Eye (tissue), 1 donor: ENCODE data around the gene CMIP.
A peak's percentile ranks its signal among the peaks of the same experiment; 100 is the strongest.
"Not testable (repeated sequence)": the region's sequence is repeated elsewhere in the genome, so short reads cannot be mapped to it uniquely, and the experiment has no call there.

Experiments used
- DNase-seq: peaks from one replicate; pipeline ENCODE4 v3.0.0-alpha.2; 2015

Gene CMIP

GRCh38 chr16:81519301-81520150 lies 74.9 kb downstream of the CMIP start:
- no peak for DNase-seq

- no peak for DNase-seq
These were observed 75.5 kb downstream of the CMIP start for GRCh38 chr16:81520151-81520470.

GRCh38 chr16:81520560-81521135 lies 76.0 kb downstream of the CMIP start:
- DNase-seq = no peak

DNA sequence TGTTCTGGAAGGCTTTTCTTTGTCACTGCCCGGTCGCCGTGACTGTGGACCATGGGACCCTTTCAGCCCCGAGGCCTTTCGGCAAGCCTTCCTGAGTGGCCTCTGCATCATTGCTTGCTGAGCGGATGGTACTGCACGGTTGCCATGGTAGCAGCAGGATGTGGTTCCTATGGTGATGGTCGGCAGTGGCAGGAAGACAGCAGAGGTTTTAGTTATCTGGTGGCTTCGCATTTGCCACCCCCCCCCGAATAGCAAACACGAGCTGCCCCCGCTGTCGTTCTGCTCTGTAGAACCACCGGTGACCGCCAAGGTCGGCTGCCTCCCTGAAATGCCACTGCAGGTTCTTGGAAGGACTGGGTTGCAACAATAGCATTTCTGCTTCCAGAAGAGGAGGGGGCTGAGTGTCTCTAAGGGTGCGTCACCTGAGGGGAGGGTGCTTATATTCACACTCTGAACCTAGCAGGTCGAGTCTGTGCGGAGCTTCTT lies 76.6 kb downstream of the CMIP start:
- peak; percentile 82 for DNase-seq

GRCh38 chr16:81522108-81522701 lies 77.6 kb downstream of the CMIP start:
- DNase-seq = no peak

DNA sequence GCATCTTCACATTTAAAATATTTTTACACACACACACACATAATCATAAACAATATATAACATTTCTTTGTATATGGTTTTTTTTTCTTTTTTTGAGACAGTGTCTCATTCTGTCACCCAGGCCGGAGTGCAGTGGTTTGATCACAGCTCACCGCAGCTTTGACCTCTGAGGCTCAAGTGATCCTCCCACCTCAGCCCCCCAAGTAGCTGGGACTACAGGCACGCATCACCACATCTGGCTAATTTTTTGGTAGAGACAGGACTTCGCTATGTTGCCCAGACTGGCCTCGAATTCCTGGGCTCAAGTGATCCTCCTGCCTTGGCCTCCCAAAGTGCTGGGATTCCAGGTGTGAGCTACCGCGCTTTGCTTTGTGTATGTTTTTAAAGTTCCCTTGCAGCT lies 78.2 kb downstream of the CMIP start:
- not testable (repeated sequence) for DNase-seq

DNA sequence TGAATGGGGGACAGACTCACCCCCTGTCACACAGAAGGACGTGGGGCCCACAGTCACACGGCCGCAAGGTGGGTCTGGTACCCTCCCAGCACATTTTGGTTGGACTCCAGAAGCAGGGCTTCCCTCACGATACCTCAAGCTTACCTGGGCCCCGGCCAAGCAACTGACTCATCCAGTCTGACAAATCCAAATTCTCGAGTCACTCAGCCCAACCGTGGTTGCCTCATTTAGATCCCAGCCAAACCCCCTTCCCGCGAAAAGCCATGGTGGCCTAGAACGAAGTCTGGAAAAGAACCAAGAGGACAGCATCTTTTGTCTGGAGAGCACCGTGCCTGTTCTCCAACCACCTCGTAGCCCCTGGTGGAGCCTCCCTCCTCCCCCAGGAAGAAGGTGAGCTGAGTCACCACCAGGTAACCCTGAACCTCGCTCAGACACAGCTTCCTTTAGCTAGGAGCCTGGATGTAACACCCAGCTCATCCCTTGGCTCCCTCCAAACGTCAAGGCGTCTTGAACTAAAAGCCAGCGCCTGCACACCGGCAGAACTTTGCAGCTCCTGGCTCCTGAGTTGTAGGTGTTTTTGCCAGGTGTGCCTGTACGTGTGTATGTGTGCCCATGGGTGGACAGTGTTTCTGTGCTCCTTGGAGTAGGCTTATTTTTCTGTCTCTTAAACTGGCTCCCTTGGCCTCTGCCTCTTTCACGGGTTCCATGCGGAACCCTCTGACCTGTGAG lies 78.9 kb downstream of the CMIP start:
- no peak for DNase-seq

DNA sequence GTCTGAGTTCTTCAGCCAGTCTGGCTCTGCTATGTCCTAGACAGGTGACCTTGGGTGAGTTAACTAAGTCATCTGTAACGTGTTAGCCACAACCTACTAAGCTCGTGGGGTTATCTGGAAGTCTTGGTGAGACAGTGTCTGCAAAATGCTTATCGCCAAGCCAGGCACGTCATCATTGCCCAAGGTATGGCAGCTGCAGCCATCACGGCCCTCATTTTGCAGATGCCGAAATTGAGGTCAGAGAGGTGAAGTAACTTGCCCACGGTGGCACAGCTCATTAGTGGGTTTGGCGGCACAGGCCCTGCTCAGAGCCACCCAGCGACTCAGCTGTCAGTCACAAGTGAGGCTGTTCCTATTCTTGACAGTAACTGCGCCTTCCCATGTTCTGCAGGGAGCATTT lies 79.8 kb downstream of the CMIP start:
- no peak for DNase-seq

- DNase-seq = not testable (repeated sequence)
These were observed 80.3 kb downstream of the CMIP start for GRCh38 chr16:81524885-81525284.

GRCh38 chr16:81526199-81526598 lies 81.6 kb downstream of the CMIP start:
- no peak for DNase-seq

- peak; percentile 65 for DNase-seq
These were observed 82.3 kb downstream of the CMIP start for GRCh38 chr16:81526935-81527334.

DNA sequence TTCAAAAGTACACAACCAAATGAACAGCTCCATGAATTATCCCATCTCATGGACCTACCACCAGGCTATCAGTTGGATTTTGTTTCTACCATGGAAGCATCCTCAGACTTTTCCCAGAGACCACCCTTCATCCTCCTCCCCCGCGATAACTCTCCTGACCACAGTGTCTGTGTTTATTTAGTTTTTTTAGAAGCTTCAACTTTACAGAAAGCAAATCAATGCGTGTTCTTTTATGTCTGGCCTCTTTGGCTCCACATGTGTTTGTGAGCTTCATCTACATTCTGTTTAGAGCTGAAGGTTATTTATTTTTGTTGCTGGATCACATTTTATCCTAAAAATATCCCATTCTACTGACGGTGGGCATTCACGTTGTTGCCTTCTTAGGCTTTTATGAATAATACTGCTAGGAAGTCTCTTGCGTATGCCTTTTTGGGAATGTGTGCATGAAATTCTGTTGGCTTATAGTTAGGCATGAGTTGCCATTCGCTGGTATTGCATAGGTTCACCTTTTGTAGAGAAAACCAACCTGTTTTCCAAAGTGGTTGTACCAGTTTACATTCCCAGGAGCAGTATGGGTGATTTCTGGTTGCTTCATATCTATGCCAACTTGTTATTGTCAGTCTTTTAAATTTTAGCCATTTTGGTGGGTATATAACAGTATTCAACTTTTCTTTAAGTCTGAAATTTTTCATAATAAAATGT lies 83.0 kb downstream of the CMIP start:
- no peak for DNase-seq

- DNase-seq = no peak
These were observed 83.6 kb downstream of the CMIP start for GRCh38 chr16:81528256-81528655.

- DNase-seq = no peak
These were observed 85.7 kb downstream of the CMIP start for GRCh38 chr16:81530296-81530721.

DNA sequence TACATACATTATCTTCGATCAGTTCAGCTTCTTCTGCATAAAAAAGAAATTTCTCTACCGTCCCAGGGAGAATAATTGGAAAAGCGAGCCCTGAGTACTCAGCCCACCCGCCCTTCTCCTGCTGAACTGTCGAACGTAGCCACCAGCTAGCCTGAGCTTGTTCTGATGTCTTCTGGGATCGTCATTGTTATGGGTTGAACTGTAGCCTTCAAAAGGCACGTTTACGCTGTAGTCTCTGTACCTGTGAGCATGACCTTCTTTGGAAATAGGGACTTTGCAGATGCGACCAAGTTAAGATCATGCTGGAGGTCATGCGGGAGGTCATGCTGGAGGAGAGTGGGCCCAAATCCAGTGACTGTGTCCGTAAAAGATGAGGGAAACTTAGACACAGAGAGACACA lies 86.2 kb downstream of the CMIP start:
- DNase-seq = no peak

GRCh38 chr16:81531419-81531821 lies 86.8 kb downstream of the CMIP start:
- no peak for DNase-seq

GRCh38 chr16:81532491-81533174 lies 88.0 kb downstream of the CMIP start:
- DNase-seq = no peak

DNA sequence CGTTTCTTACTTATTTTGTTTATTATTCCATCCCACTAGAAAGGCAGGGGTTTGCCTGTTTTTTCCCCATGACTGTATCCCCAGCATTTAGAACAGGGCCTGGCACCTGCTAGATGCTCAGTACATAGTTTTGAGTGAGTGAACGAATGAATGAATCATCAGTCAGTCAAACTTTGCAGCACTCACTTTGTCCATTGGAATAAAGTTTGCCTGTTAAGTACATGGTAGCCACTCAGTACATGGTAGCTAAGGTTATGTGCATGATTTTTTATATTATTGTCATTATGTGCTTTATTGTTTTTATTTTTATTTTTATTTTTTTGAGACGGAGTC lies 88.5 kb downstream of the CMIP start:
- no peak for DNase-seq

GRCh38 chr16:81535679-81536360 lies 91.2 kb downstream of the CMIP start:
- DNase-seq = no peak

- DNase-seq = no peak
These were observed 92.0 kb downstream of the CMIP start for GRCh38 chr16:81536648-81537047.

DNA sequence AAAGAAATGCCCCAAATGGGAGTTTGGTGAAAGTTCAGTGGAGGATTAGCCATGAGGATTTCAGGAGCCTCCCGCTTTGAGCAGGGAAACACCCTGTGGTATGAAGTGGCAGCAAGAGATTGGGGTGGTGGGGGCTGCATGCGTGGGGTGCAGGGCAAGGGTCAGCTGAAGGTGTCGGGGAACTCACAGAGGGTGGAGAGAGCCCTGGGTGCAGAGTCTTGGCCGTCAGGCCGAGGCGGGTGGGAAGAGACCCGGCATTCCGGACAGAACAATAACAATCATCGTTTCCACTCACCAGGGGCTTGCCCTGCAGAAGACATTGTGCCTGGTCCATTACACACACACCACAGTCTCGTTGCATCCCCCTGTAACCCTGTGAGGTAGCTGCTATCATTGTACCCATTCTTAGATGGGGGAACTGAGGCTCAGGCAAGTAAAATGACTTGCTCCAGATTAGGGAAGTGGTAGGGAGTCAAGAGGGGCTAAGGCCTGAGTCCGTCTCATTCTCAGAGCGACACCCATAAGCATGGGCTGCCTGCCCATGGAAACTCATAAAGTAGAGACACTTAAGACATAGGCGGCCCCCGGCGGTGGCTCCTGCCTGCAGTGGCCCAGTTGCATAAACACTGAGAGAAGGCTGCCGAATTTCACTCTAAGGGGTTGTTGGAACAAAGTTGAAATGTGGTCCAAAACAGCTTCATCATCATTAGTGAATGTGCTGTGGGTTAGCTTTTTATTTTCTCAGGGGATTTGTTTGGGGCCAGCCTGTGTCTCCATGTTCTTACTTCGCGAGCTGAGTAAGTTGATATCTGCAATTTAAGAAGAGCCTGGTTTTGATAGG lies 93.3 kb downstream of the CMIP start:
- DNase-seq = no peak
